ENCODE measurements around the gene NINL. TPM values are rescaled to one million over a fixed set of nuclear protein-coding genes. Genes with fewer than 3 reads are reported as not detected.

NINL gene
- total RNA-seq, 4 donors from 2014 or later, result 4.7 to 9.7 (median 6.7) TPM

DNA sequence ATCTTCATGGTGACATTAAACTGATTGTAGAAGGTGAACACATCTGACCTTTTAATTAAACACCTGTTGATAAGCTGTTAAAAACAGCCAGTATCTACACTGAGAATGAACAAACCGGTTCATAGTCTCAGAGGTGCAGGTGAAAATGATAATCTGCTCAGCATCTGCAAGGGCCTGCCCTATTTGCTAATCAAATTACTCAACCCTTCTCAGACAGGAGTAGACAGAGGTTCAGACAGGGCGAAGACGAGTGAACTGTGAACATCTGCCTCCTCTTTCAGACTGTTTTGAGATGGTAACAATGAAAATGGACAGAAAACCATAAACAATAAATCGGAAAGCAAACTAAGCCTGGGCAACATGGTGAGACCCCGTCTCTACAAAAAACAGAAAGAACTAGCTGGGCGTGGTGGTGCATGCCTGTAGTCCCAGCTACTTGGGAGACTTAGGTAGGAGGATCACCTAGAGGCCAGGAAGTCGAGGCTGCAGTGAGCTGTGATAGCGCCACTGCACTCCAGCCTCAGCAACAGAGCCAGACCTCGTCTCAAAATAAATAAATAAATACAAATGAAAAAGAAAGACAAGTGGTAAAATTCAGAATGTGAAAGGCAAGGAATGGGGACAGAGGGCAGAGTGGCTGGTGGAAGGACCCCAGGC lies 55.9 kb downstream of the NINL start:
- DNase-seq (ENCODE audit: low spot score), result no peak
- no peak for ATAC-seq (ENCODE audit: low FRiP score)
- TF ChIP-seq, protein P1, sequence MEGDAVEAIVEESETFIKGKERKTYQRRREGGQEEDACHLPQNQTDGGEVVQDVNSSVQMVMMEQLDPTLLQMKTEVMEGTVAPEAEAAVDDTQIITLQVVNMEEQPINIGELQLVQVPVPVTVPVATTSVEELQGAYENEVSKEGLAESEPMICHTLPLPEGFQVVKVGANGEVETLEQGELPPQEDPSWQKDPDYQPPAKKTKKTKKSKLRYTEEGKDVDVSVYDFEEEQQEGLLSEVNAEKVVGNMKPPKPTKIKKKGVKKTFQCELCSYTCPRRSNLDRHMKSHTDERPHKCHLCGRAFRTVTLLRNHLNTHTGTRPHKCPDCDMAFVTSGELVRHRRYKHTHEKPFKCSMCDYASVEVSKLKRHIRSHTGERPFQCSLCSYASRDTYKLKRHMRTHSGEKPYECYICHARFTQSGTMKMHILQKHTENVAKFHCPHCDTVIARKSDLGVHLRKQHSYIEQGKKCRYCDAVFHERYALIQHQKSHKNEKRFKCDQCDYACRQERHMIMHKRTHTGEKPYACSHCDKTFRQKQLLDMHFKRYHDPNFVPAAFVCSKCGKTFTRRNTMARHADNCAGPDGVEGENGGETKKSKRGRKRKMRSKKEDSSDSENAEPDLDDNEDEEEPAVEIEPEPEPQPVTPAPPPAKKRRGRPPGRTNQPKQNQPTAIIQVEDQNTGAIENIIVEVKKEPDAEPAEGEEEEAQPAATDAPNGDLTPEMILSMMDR (IDR thresholded peaks at IDR 0.05), result no peak

DNA sequence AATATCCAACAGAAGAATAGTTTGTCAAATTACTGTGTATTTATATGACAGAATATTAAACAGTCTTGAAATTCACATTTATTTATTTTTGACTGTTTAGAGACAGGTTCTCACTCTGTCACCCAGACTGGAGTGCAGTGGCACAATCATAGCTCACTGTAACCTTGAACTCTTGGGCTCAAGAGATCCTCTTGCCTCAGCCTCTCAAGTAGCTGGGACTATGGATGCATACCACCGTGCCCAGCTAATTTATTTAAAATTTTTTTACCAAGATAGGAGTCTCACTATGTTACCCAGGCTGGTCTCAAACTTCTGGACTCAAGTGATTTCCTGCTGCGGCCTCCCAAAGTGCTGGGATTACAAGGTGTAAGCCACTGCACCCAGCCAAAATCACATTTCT lies 57.4 kb downstream of the NINL start:
- TF ChIP-seq, protein P1 (IDR thresholded peaks at IDR 0.05), result no peak
- DNase-seq (ENCODE audit: low spot score), result no peak
- ATAC-seq (ENCODE audit: low FRiP score), result no peak

DNA sequence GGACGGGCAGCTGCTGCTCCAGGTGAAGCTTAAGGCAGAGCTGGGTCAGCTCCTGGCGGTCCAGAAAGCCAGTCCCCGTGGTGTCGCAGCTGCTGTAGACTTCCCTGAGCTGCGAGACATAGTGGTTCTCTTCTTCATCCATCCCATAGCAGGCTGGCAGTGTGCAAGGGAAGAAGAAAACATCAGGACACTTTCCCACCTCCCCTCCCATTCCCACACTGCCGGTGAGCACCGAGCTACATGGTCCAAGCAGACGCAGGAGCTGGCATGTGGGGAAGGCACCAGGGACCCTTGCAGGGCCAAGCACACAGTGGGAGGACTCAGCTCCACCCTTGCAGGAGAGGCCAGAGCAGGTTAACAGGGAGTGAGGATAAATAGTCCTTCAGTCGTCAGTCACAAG lies 58.9 kb downstream of the NINL start:
- DNase-seq (ENCODE audit: low spot score) (no peak), ATAC-seq (ENCODE audit: low FRiP score) (no peak)
- TF ChIP-seq, protein P1 (IDR thresholded peaks at IDR 0.05), result no peak

DNA sequence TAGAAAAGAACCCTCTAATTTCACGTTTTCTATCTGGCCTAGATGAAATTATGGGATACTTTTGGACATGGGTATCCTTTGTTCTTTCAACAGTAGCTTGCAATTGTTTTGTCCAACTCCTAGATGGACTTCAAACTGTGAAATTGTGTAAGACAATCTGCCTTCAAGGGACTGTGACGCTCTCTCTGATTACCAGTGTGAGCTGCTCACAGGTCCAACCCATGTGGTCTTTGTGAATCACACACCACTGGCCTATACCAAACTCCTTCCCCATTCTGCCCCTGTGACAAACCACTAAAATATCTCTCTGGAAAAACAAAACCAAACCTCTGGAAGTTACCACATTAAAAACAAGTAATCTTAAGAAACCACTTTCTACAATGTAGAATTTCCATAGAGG lies 59.5 kb downstream of the NINL start:
- ATAC-seq (ENCODE audit: low FRiP score) (peak; percentile 60), DNase-seq (ENCODE audit: low spot score) (no peak)
- TF ChIP-seq, protein P1 (IDR thresholded peaks at IDR 0.05), result no peak

DNA sequence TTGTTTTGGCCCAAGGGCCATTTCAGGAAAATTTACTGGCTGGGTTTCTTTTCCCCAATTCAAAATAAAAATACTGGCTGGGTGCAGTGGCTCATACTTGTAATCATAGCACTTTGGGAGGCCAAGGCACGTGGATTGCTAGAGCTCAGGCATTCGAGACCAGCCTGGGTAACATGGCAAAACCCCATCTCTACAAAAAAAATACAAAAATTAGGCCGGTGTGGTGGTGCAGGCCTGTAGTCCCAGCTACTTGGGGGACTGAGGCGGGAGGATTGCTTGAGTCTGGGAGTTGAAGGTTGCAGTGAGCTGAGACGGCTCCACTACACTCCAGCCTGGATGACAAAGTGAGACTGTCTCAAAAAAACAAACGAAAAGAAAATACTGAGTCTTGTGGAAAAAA lies 60.0 kb downstream of the NINL start:
- TF ChIP-seq, protein P1 (IDR thresholded peaks at IDR 0.05), result no peak
- no peak for ATAC-seq (ENCODE audit: low FRiP score)
- DNase-seq (ENCODE audit: low spot score), result no peak

DNA sequence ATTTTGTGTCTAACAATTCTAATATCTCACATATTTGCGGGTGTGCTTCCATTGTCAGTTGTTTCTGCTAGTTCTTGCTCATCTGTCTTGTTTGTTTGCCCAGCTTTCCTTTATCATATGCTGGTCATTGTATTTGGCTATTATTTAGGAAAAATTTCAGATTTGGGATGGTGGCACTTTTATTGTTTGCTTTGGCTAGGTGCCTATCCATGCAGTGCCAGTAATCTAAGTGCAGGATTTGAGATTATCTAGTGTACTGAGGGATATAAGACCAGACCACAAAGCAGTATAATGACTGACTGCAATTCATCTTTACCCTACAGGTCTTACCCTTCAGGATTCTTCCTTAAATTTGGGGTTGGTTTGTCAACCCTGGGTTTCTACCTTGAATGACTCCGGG lies 63.9 kb downstream of the NINL start:
- no peak for DNase-seq (ENCODE audit: low spot score)

DNA sequence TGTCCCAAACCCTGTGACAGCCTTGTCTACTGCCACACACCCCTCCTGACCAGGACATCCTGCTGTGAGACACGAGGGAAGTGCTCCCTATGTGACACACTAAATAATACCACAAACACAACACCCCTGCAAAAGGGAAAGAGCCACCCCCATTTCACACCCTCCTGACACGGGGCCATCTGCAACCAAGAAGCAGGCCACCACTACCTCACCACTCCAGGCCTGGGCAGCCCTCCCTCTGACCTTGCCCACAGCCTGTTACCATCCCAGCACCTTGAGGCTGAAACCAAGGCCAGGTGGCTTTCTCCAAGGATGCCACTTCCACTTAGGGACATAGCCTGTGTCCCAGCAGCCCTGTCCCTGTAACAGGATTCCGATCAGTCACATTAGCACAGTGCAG lies 68.2 kb downstream of the NINL start:
- DNase-seq (ENCODE audit: low spot score) (no peak), ATAC-seq (ENCODE audit: low FRiP score) (no peak)
- TF ChIP-seq, protein P1 (IDR thresholded peaks at IDR 0.05), result no peak

More for the DNA sequence above, 63.9 kb downstream of the NINL start:
- TF ChIP-seq, protein P1 (IDR thresholded peaks at IDR 0.05), result no peak
- ATAC-seq (ENCODE audit: low FRiP score), result no peak

Measured in omental fat pad (tissue), 4 donors.